Activated effector memory CD4-positive, alpha-beta T cell treated with anti-CD3 and anti-CD28 coated beads, Interleukin-2, amount 50 U/mL, for 16 hours (primary cell): ENCODE data around the gene ERBB4.
"Not testable (repeated sequence)": the region's sequence is repeated elsewhere in the genome, so short reads cannot be mapped to it uniquely, and the experiment has no call there.

Source experiments
- DNase-seq: peaks from one replicate; pipeline ENCODE4 v3.0.0-alpha.2; 2020

Gene ERBB4

GRCh38 chr2:212037062-212037461 is 501.5 kb downstream of the ERBB4 start:
- no peak for DNase-seq

- DNase-seq: no peak
These were observed 503.6 kb downstream of the ERBB4 start for GRCh38 chr2:212034841-212035585.

GRCh38 chr2:212033888-212034287 is 504.7 kb downstream of the ERBB4 start:
- DNase-seq: no peak

GRCh38 chr2:212032536-212033219 is 505.9 kb downstream of the ERBB4 start:
- no peak for DNase-seq

GRCh38 chr2:212032032-212032431 is 506.6 kb downstream of the ERBB4 start:
- DNase-seq: no peak

GRCh38 chr2:212030709-212031108 is 507.9 kb downstream of the ERBB4 start:
- no peak for DNase-seq

GRCh38 chr2:212028798-212029394 is 509.7 kb downstream of the ERBB4 start:
- no peak for DNase-seq

GRCh38 chr2:212027681-212028628 is 510.6 kb downstream of the ERBB4 start:
- DNase-seq: no peak

- no peak for DNase-seq
These were observed 514.6 kb downstream of the ERBB4 start for GRCh38 chr2:212024040-212024439.

- DNase-seq: no peak
These were observed 515.6 kb downstream of the ERBB4 start for GRCh38 chr2:212022966-212023365.

GRCh38 chr2:212021947-212022346 is 516.7 kb downstream of the ERBB4 start:
- no peak for DNase-seq

GRCh38 chr2:212015588-212015987 is 523.0 kb downstream of the ERBB4 start:
- no peak for DNase-seq

GRCh38 chr2:212013626-212014025 is 525.0 kb downstream of the ERBB4 start:
- no peak for DNase-seq

GRCh38 chr2:212010305-212010704 is 528.3 kb downstream of the ERBB4 start:
- DNase-seq: not testable (repeated sequence)

GRCh38 chr2:212007972-212008371 is 530.6 kb downstream of the ERBB4 start:
- DNase-seq: no peak

- DNase-seq: no peak
These were observed 533.4 kb downstream of the ERBB4 start for GRCh38 chr2:212005085-212005671.

GRCh38 chr2:212001325-212001724 is 537.3 kb downstream of the ERBB4 start:
- DNase-seq: no peak

- no peak for DNase-seq
These were observed 541.7 kb downstream of the ERBB4 start for GRCh38 chr2:211996857-211997256.

- no peak for DNase-seq
These were observed 543.8 kb downstream of the ERBB4 start for GRCh38 chr2:211994806-211995205.

- no peak for DNase-seq
These were observed 548.3 kb downstream of the ERBB4 start for GRCh38 chr2:211990335-211990734.

GRCh38 chr2:211986313-211986712 is 552.3 kb downstream of the ERBB4 start:
- no peak for DNase-seq

GRCh38 chr2:211985393-211985792 is 553.2 kb downstream of the ERBB4 start:
- DNase-seq: no peak

GRCh38 chr2:211982162-211982561 is 556.4 kb downstream of the ERBB4 start:
- DNase-seq: no peak
